GM21367 (cell line): Measurements from ENCODE around the gene TIRAP.
A peak's percentile ranks its signal among the peaks of the same experiment; 100 is the strongest.
"Not testable (repeated sequence)": the region's sequence is repeated elsewhere in the genome, so short reads cannot be mapped to it uniquely, and the experiment has no call there.

Source experiments
- ATAC-seq: cut with Tn5 transposase; IDR thresholded peaks from one replicate; pipeline ENCODE4 v1.9.1; 2021; ENCODE audit not compliant: unreplicated experiment

The TIRAP gene

DNA sequence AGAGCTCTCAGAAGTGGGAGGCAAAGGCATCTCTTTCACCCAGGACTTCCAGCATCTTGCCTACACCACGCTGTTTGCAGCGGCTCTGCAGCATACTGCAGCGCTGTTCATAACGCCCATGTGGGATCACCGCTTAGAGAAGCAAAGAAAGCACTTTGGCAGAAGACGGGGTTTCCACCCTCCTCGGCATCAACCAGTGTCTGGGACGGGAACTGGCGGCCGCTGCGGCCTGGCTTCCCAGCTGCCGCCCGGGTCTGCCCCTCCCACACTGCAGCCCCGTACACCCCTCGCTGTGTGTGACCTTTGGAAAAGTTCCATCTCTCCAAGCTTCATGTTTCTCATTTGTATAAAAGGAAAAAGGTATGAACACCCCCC is 545 bp upstream of the TIRAP start:
- ATAC-seq: no peak

DNA sequence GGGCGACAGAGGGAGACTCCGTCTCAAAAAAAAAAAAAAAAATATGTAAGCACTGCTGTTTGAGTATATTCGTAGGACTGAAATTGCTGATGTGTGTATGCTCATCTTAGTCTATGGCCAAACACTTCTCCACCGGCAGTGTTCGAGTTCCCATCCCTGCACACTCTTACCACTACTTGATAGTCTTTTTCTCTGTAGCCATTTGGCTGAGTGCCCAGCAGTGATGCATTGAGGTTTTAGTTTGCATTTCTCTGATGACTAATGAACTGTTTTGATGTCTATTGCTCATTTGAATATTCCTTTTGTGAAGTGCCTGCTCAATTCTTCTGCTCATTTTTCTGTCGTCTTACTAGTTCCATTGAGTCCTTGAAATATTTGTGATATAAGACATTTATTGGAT is 1.9 kb downstream of the TIRAP start:
- ATAC-seq: peak; percentile 59

DNA sequence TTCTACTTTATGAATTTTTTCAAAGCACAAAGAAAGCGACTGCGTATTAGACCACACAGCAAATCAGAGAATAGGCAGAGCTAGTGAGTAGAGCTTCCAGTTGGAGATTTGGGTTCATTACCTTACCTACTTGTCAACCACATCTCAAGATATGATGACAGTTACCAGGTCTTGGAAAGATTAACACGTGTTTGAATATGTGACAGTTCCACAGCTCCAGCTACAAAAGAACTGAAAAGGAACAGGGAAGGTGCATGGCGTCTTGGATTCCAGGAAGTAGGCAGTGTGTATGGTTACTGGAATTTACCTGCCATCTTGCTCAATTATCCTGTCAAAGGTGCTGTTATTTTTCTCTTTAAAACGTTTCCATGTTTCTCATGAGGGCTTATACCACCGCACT is 5.3 kb downstream of the TIRAP start:
- ATAC-seq: no peak

DNA sequence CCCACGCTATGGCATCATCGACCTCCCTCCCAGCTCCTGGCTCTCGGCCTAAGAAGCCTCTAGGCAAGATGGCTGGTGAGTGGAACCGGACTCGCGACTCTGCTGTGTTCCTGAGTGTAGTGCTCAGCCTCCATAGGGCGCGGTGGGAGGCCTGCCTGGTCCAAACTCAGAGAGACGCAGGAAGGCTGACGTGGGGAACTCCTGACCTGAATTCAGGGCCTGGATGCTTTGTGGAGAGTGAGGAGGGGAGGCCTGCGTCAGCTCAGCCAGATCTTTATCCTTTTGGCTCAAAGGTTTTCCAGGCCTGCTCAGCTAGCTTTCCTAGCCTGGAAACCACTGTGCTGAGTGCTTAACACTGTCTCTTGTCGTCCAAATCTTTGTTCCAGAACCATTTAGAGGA is 8.0 kb downstream of the TIRAP start:
- no peak for ATAC-seq

DNA sequence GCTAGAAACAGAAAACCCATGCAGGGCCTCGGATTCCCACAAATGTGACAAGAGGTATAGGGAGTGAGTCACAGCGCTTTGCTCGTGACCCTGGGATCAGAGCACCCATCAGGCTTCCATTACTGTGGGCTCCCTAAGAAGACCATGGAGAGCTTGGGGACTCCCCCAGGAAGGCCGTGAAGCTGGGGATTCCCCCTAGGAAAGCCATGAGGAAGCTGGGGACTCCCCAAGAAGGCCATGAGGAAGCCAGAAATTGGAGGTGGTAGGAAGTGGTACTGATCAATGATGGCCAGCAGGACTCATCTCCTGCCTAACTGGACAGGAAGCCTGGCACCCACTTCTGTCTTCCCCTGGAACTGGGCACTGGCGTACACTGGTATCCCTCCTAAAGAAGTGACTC is 10.8 kb downstream of the TIRAP start:
- no peak for ATAC-seq

DNA sequence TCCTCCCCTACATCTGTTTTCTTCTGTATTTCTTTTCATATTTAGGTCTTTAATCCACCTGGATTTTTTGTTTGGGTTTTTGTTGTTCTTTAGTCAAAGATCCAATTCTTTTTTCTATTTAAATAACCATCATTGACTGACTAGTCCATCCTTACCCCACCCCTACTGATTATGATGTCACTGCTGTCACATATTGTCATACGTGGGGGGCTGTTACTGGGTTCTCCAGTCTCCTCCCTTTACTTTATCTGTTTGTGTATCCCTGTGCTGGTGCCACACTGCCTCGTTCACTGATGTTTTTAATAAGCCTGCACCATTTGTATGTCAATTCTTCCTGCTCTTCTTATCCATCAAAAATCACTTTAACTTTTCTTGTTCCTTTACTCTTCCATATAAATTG is 14.1 kb downstream of the TIRAP start:
- ATAC-seq: no peak

DNA sequence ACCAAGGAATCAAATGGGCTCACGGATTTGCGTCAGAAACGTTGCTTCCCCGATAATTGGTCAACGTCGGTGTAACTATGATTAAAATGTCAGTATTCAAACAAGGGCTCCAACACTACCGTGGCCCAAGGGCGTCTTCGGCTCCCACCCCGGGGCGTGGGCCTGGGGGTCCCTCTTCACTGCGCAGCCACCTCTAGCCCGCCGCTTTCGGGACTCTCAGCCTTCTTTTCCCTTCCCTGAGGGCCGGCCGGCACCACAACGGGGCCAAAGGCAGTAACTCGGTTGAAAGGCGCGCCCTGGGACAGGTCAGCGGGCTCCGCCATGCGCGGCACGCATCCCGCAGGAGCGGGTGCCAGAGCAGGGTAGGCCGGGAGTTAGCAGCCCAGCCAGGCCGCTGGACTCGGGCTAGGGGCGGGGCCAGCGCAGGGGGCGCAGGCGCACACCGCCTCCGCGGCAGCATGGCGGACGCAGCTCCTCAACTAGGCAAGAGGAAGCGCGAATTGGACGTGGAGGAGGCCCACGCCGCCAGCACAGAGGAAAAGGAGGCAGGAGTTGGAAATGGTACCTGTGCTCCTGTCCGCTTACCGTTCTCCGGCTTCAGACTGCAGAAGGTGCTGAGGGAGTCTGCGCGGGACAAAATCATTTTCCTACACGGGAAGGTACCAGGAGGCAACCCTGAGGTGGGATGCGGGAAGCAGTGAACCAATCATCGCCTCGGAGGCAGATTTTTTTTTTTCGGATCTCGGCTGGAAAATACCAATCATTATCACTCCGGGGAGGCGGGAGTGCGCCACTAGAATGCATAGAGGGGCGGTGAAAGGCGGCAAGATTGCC is 20.9 kb downstream of the TIRAP start, which contains the start of gene DCPS:
Gene DCPS, plus strand, starts transcription at position 438 of the 834 bp plus-strand sequence. Its CDS starts 21 bp downstream, at position 459.
- peak; percentile 81 for ATAC-seq

DNA sequence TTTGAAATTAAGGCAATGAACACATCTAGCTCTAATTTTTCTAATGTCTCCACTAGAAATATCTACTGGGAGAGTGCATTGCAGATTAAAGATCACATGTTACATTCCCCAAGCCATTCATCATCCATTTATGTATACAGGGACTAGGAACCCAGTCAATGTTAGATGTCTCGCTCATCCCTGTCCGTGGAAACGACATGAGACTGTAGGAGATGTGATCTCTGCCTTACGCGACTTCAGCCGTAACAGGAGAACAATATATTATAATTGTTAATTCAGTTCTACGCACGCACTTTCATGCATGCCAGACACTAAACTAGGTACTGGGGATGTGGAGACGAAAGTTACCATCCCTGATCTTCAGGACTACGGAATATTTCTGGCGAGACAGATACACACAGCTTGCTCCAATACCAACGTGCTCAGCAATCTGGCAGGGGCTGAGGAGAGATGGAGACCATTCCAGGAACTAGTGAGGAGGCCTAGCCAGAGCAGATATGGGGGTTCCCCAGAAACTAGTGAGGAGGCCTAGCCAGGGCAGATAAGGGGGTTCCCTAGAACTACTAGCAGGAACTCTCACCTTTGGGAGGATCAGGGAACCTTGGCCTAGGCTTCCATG is 21.7 kb downstream of the TIRAP start:
- peak; percentile 25 for ATAC-seq

DNA sequence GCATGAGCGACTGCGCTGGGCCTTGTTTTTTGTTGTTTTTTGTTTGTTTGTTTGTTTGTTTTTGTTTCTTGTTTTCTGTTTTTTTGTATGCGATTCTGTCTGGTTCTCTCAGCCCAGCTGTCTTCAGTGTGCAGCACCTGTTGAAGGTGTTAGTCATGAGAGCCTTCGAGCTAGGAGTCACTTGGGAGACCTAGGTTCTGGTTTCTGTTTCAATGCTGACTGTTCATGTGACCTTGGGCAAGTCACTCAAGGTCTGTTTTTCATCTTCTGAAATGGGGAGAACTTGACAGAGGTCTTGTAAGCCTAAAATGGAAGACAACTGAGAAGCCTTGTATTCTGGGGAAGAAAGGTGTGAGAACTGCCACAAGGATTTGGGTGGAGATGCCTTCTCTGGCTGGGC is 22.8 kb downstream of the TIRAP start:
- peak; percentile 52 for ATAC-seq

DNA sequence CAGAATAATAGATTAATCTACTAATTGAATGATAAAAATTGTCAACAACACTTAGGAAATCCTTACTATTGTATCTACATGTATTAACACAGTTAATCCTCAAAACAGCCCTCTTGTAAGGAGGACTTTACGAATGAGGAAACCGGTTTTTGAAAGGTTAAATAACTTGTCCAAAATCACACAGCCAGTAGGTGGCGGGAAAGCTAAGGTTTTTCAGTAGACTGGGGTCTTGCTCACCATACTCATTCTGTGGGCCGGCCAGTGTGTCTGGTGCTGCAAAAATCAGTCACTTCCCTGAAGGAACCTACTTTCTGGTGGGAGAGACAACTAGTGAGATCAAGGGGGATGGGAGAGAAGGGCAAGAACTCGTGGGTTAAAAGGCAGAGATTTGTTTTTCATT is 24.8 kb downstream of the TIRAP start:
- ATAC-seq: no peak

DNA sequence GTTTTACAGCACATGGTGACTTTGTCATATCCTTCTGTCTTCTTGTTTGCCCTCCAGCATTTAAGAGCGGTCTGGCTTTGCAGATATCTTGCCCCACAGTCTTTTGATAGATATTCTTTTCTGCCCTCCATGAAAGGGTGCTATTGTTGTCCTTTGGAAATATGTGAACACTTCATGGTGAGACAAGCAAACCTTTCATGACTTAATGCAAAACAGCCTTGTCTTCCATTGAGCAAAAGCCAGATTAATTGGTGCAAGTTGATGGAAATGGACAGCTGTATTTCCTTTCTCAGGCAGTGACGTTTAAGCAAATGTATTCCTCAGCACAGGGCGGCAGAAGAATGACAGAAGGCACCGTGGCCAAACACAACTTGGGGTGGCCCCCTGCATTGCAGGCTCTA is 25.4 kb downstream of the TIRAP start:
- no peak for ATAC-seq

DNA sequence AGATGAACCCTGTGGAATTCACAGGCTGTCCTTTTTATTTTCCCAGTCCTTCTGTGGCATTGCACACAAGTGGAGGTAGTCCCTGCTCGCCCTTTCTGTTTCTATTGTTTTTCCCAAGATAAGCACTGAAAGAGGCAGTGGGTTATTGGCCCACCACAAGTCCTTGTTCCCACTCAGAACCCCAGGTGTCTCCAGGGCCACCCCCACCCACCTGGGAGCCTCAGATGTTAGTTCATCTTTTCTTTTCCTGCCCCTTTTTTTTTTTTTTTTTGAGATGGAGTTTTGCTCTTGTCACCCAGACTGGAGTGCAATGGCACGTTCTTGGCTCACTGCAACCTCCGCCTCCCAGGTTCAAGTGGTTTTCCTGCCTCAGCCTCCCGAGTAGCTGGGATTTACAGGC is 25.9 kb downstream of the TIRAP start:
- not testable (repeated sequence) for ATAC-seq

DNA sequence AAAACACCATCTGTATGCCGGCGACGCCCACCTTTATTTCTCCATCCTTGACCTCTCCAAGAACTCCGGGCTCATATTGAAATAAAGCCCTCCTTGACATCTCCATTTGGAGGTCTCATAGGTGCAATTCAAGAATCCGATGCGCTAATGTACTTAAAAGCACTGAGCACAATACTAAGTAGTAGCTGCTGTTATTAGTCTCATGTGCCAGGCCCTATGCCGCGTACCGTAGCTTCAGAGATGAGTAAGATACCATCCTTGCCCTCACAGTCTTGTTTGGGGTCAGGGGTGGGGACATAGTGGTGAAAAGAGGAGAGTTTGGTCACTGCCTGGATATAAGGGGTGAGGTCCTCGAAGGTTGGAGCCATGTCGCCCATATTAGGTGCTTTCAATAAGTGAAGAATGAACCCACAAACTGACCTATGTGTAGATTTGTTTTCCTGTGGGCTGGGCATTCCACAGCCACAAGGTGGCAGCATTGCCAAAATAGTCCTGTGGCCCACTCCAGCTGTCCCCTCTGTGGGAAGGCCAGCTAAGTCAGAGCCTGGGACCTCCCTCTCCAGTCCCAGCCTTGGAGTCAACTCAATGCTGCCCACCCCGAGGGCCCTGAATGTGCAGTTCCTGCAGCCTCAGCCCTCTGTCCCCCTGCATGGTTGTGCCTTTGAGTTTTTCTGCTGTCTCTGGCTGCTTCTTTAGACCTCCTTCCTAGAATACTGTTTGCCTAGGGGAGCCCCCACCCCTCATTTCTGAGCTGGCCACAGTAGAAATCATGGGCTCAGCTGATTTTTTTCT is 27.5 kb downstream of the TIRAP start:
- no peak for ATAC-seq

DNA sequence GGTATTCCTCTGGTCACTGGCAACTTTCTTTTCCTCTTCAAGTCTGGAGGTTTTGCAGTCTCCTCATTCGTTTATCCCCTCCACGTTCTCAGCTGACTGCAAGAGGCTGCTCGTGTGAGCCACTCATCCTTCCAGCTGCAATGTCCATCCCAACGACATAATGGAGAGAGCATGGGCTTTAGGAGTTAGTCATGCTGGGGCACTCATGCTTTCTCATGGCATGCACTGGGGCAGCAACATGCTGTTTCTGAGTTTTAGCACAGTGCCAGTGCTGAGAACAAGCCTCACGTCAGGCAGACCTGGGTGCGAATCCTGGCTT is 28.1 kb downstream of the TIRAP start:
- no peak for ATAC-seq

DNA sequence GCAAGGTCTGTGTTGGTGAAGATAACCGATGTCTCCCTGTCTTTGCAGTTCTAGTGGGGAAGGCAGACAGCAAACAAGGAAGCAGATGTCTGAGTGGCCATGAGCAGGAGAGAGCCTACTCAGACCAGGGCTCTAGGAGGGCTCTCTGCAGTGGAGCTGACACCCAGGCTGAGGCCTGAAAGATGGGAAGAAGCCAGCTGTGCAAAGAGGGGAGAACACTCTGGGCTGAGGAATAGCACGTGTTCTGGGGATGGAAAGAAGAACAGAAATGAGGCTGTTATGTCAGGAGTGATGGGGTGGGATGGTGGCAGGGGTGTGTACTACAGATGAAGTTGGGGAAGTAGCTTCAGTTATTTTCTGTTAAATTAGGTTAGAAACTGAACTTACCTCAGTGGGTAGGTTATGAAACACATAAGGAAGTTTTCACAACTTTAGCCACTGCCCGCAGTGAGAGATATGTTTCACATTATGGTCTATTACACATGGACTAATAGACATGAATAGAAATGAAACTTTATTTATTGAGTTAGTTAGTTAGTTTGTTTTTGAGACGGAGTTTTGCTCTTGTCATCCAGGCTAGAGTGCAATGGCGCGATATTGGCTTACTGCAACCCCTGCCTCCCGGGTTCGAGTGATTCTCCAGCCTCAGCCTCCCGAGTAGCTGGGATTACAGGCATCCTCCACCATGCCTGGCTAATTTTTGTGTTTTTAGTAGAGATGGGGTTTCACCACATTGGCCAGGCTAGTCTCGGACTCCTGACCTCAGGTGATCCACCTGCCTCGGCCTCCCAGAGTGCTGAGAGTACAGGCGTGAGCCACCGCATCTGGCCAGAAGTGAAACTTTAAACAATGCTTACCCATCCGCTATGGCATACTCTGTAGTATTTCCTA is 28.8 kb downstream of the TIRAP start:
- peak; percentile 74 for ATAC-seq

DNA sequence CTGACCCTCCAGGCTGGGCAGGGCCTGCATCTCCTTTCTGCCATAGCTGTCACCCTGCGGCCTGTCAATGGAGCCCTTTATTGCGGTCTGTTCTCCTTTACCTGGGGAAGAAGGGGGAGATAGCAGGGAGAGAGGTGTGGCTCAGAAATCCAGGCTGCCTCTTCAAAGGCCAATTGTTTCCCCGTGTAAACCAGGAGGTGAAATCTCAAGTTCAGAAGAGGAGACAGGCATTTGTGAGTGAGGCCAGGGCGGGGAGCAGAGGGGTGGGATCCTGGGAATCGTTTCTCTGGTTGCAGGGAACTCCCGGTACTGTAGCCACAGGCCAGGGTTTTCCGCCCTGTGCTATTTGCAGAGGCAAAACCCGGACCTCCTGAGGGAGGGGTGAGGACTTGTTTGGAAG is 30.1 kb downstream of the TIRAP start:
- ATAC-seq: no peak

DNA sequence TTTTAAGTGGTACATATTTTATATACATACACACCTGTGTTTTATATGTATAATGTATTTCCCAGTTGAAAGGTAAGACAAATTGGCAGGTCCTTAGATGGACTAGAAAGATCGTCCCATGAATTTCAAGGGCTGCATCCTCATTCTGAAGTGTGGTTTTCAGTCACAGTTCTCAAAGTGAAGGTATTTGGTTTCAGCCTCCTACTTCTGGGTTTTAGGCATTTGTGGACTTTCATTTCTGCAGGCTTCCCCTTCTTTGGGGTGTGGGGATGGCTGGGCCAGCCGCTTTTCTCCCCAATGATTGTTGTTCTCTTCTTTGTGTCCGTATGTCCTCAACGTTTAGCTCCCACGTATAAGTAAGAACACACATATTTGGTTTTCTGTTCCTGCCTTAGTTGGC is 30.9 kb downstream of the TIRAP start:
- no peak for ATAC-seq

DNA sequence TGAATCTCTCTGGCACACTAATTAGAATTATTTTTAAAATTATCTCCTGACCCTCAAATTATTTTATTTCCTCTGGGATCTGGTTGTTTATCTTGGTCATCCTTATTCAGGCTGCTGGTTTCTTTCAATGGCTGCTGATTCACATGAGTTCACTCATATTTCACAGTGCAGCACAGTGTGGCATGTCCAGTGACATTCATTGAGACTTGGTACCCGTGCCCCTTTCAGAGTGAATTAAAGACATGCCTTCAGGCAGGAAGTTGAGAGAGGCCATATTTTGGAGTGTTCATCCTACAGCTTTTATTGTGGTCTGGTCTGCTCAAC is 34.5 kb downstream of the TIRAP start:
- no peak for ATAC-seq

DNA sequence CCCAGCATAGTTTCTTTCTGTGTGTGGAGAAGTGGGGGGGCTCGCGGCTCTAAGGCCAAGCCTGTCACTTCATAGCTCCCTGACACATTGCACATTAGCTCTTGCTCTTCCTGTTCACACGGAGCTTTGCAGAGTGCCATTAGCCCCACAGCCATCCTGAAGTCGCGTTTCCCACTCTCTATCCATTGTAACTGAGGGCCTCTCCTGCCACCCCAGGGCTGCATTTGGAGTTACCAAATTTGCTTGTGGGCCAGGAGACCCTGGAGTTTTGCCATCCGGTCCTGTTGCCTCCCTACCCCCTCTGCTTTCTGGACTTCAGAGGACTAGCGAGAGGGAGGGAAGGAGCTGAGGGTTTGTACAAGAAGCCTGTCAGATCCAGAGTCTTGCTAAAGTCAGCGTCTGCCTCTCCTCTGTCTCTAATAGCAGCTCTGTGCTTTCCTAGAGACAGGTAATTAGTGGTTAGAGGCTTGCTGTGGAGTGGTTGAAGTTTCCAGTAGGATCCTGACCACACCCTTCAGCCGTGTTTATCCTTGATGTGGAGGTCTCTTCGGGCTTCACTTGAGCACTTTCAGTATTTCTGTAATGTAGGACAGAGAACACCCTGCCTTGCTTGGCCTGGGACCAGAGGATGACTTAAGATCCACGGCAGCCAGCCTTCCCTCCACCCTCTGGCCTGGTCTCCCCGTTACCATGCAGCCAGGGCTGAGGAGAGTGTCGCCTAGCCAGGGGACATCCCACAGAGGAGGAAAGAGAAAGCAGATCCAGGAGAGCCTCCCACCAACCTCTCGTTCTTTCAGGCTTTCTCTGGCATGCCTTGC is 35.1 kb downstream of the TIRAP start:
- ATAC-seq: peak; percentile 36
